Gastroesophageal sphincter (tissue), 4 donors: ENCODE results near the gene KIF17. TPM values are rescaled to one million over a fixed set of nuclear protein-coding genes. Genes with fewer than 3 reads are reported as not detected.
A peak's percentile ranks its signal among the peaks of the same experiment; 100 is the strongest.

Source experiments
- ATAC-seq: fragments of 150-250 bp; one replicate; pipeline ENCODE4 v1.9.1; 2016; ENCODE audit warnings: mild to moderate bottlenecking, moderate library complexity
- H3K27ac ChIP-seq, 4 donors: fragments of 200-600 bp; sonication (generic) in 3 of 4; 1 replicate in 3 of 4; 2 replicates in 1 of 4; pipeline ENCODE4 v1.5.1; 2016 to 2019
- H3K27me3 ChIP-seq: fragments of 200-600 bp; sonication (generic); one replicate; pipeline ENCODE4 v1.5.1; 2019
- H3K36me3 ChIP-seq, 2 donors: fragments of 200-600 bp; sonication (generic); one replicate each; pipeline ENCODE4 v1.5.1; 2019; ENCODE audit warnings: control low read depth in 1 of 2
- H3K4me1 ChIP-seq, 3 donors: fragments of 200-600 bp; sonication (generic); 1 replicate in 2 of 3; 2 replicates in 1 of 3; pipeline ENCODE4 v1.5.1; 2016 to 2019; ENCODE audit warnings: control low read depth in 2 of 3
- H3K4me3 ChIP-seq, 2 donors: fragments of 200-600 bp; sonication (generic); one replicate each; pipeline ENCODE4 v1.5.1; 2019; ENCODE audit warnings: mild to moderate bottlenecking in 1 of 2, moderate library complexity in 1 of 2
- H3K9me3 ChIP-seq, 3 donors: fragments of 200-600 bp; sonication (generic); one replicate each; pipeline ENCODE4 v1.5.1; 2017 to 2019; ENCODE audit warnings: control low read depth in 2 of 3
- EP300 ChIP-seq: sonication (generic); formaldehyde crosslinking; IDR thresholded peaks from one replicate; pipeline ENCODE4 v1.6.1; 2017; ENCODE audit warnings: antibody characterized with exemption, mild to moderate bottlenecking
- POLR2A ChIP-seq, 2 donors: fragments of 450-650 bp; IDR thresholded peaks; one replicate each; pipeline ENCODE4 v1.6.1; 2017; ENCODE audit warnings: antibody characterized with exemption in 2 of 2, mild to moderate bottlenecking in 2 of 2, moderate library complexity in 1 of 2
- POLR2AphosphoS5 ChIP-seq: sonication (generic); formaldehyde crosslinking; IDR thresholded peaks from one replicate; pipeline ENCODE4 v1.6.1; 2017; ENCODE audit warnings: antibody characterized with exemption
- WGBS, 2 donors: methylation state at CpG; one replicate each; pipeline ENCODE4 v1.1.5; 2018; ENCODE audit warnings: low coverage in 1 of 2; 5-methylcytosine and 5-hydroxymethylcytosine counted together
- total RNA-seq, 4 donors: library from RNA; depleted of rRNA; stranded (reverse); fragments of >200 nt; gene quantifications; one replicate each; pipeline ENCODE4 v1.1.0, GENCODE V29; 2016
- TF ChIP-seq, protein P1 (sequence below), 4 experiments: fragments of 200-600 bp in 2 of 4; fragments of 450-650 bp in 2 of 4; sonication (generic) in 1 of 4; IDR thresholded peaks; one replicate each; pipeline ENCODE4 v1.5.1; 2017 to 2019; ENCODE audit warnings: antibody characterized with exemption in 4 of 4, mild to moderate bottlenecking in 2 of 4, moderate library complexity in 2 of 4

KIF17 gene
- total RNA-seq, 4 donors from 2014 or later: 0.47 to 11.8 (median 7.5) TPM

DNA sequence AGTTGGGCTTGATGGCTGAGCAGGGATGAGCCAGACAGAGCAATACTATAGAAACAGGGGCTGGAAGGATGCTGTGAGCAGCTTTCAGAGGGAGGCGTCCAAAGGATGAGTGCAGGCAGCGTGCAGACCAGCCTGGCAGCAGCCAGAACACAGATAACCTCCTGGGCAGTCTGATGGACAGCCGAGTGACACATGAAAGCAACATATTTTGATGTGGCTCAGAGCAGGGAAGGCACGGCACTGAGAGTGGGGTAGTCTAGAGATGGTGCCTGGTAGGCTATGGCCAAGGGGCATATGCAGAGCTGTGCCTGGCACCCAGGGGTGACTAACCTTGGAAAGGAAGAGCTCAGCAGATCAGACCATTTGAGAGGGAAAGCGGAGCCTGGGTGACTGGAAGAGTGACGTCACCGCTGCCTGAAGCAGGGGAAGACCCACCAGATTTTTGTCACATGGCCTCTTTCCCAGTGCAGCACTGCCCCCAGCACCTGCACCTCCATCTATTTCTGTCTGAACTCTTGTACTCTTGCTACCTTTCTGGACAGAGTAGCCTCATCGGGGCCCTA is 80.9 kb downstream of the KIF17 start:
- Histone ChIP-seq H3K4me1 (peaks cover 2 to 41% (median 10%) of the 10 kb centered on the region in 3 donors), H3K4me3 (no peak overlapping the region), H3K9me3 (no peaks in the 10 kb centered on the region), H3K27me3 (no peaks in the 10 kb centered on the region), H3K36me3 (peaks cover 0 to 57% of the 10 kb centered on the region in 2 donors), H3K27ac (no peak overlapping the region)
- TF ChIP-seq, protein P1, sequence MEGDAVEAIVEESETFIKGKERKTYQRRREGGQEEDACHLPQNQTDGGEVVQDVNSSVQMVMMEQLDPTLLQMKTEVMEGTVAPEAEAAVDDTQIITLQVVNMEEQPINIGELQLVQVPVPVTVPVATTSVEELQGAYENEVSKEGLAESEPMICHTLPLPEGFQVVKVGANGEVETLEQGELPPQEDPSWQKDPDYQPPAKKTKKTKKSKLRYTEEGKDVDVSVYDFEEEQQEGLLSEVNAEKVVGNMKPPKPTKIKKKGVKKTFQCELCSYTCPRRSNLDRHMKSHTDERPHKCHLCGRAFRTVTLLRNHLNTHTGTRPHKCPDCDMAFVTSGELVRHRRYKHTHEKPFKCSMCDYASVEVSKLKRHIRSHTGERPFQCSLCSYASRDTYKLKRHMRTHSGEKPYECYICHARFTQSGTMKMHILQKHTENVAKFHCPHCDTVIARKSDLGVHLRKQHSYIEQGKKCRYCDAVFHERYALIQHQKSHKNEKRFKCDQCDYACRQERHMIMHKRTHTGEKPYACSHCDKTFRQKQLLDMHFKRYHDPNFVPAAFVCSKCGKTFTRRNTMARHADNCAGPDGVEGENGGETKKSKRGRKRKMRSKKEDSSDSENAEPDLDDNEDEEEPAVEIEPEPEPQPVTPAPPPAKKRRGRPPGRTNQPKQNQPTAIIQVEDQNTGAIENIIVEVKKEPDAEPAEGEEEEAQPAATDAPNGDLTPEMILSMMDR (IDR thresholded peaks at IDR 0.05): no peak
- TF ChIP-seq POLR2AphosphoS5: no peak
- no peak for TF ChIP-seq EP300
- TF ChIP-seq POLR2A (IDR thresholded peaks at IDR 0.05): no peak
- ATAC-seq: no peak
- WGBS, 2 donors: 74 to 91% methylated on average over 4 to 7 of the region's 8 CpGs

DNA sequence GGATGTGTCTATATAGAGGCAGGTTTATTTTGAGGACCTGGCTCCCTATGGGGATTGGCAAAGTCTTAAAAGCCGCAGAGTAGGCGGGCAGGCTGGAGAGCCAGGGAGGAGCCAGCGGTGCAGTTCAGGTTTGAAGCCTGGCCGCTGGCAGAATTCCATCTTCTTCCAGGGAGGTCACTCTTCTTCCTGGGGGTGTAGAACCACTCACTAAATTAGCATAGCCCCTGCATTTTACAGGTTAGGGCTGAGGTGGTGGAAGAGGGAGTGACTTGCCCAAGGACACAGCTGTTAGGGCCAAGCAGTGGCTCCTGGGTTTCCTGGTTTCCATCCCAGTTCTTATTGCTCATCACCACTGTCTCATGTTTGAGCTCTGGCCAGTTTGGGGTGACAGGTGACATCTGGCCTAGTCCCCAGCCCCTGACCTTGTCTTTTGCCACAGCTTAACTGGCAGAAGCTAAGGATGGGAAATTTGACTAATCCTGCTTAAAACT is 83.2 kb downstream of the KIF17 start:
- 10 to 12% methylated on average over 4 of the region's 4 CpGs for WGBS, 2 donors
- peak overlapping the region in 3 of 4 donors; percentile 93 to 97 (median 94) for H3K27ac ChIP-seq
- TF ChIP-seq, protein P1 (IDR thresholded peaks at IDR 0.05): no peak
- no peak for TF ChIP-seq POLR2A (IDR thresholded peaks at IDR 0.05)
- TF ChIP-seq EP300: no peak
- no peak for TF ChIP-seq POLR2AphosphoS5

DNA sequence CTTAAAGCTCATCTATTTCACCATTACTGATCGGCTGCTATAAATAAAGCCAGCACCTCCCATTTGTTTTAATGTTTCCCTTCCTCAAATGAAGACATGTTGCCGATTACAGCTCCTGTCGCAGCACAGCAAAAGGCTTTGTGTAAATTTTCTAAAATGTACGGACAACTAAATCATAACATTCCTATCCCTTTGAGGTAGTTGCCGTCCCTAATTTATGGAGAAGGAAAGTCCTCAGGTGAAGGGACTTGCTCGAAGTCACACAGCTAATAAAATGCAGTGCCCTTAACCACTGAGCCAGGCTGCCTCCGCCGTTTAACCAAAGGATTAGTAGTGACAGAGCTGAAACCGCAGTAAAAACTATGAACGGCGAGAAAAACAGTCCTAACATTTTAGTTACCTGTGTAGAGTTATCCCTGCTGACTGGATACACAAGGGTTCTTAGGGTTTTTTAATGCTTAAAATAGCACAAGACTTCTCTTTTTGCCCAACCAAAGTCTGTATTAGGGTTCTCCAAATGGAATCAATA is 83.7 kb downstream of the KIF17 start:
- Histone ChIP-seq H3K27ac (peak overlapping the region; percentile 93 to 97 (median 95)), H3K9me3 (no peaks in the 10 kb centered on the region), H3K27me3 (no peaks in the 10 kb centered on the region), H3K4me1 (peaks cover 2 to 41% (median 10%) of the 10 kb centered on the region in 3 donors), H3K36me3 (peaks cover 0 to 30% of the 10 kb centered on the region in 2 donors), H3K4me3 (peak overlapping the region; percentile 92 to 98)
- WGBS, 2 donors: 0 to 3% methylated on average over 10 to 11 of the region's 11 CpGs
- TF ChIP-seq POLR2A (IDR thresholded peaks at IDR 0.05) (no peak), EP300 (no peak)
- TF ChIP-seq, protein P1 (IDR thresholded peaks at IDR 0.05): no peak
- ATAC-seq: no peak

More for the DNA sequence above, 83.2 kb downstream of the KIF17 start:
- H3K9me3 ChIP-seq: no peaks in the 10 kb centered on the region
- peak overlapping the region; percentile 92 to 98 for H3K4me3 ChIP-seq
- peaks cover 2 to 41% (median 10%) of the 10 kb centered on the region in 3 donors for H3K4me1 ChIP-seq
- H3K27me3 ChIP-seq: no peaks in the 10 kb centered on the region
- no peak for ATAC-seq
- H3K36me3 ChIP-seq: peaks cover 0 to 35% of the 10 kb centered on the region in 2 donors

DNA sequence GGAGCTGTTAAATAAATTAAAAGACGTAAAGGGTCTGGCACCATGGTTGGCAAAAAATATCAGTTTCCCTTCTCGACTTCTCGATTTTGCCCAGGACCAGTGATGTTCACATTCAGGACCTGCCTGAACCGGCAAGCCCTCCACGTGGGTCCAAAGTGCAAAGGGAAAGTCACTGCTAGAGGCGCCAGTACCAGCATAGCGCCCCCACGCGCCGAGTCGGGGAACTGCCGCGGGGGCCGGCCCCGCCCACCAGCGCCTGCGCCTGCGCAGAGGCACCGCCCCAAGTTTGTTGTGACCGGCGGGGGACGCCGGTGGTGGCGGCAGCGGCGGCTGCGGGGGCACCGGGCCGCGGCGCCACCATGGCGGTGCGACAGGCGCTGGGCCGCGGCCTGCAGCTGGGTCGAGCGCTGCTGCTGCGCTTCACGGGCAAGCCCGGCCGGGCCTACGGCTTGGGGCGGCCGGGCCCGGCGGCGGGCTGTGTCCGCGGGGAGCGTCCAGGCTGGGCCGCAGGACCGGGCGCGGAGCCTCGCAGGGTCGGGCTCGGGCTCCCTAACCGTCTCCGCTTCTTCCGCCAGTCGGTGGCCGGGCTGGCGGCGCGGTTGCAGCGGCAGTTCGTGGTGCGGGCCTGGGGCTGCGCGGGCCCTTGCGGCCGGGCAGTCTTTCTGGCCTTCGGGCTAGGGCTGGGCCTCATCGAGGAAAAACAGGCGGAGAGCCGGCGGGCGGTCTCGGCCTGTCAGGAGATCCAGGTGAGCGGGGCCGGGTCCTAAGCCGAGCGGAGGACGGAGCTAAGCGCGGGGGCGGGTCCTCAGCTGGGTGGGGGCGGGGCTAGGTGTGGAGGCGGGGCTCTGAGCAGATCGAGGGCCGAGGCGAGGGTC is 84.4 kb downstream of the KIF17 start, which contains the start of gene PINK1:
TSS of gene PINK1 (plus strand) at position 269 of the 875 bp plus-strand sequence. CDS start at position 360, 91 bp downstream.
- TF ChIP-seq POLR2AphosphoS5 (peak; percentile 39), POLR2A (IDR thresholded peaks at IDR 0.05) (peak; percentile 82 to 92), EP300 (no peak)
- TF ChIP-seq, protein P1 (IDR thresholded peaks at IDR 0.05): peak; percentile 98 to 99 (median 99)
- 10 to 21% methylated on average over 3 to 6 of the region's 93 CpGs for WGBS, 2 donors
- H3K9me3 ChIP-seq: no peaks in the 10 kb centered on the region
- peak; percentile 92 for ATAC-seq
- H3K4me3 ChIP-seq: peak within 1 kb of the TSS; percentile 92 to 98
- H3K27ac ChIP-seq: peak within 1 kb of the TSS; percentile 93 to 97 (median 95)
- peaks cover 0 to 23% of the 10 kb centered on the region in 2 donors for H3K36me3 ChIP-seq
- H3K4me1 ChIP-seq: peaks cover 2 to 41% (median 10%) of the 10 kb centered on the region in 3 donors
- H3K27me3 ChIP-seq: no peaks in the 10 kb centered on the region
